ENCODE results near the gene TBX15.
"Not testable (repeated sequence)": the region's sequence is repeated elsewhere in the genome, so short reads cannot be mapped to it uniquely, and the experiment has no call there.

Gene TBX15

DNA sequence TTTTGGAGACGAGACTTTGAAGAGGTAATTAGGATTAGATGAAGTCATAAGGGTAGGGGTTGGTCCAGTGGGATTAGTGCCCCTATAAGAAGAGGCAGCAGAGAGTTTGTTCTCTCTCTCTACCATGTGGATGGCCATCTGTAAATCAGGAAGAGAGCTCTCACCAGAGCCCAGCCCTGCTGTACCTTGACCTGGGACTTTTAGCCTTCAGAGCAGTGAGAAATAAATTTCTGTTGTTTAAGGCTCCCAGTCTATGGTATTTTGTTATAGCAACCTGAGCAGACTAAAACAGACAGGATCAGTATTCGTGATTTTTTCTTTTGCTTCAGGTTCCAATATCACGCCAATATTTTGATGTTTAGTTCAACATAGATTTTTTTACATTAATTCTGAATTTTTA is 30.0 kb downstream of the TBX15 start:
- DNase-seq = no peak

DNA sequence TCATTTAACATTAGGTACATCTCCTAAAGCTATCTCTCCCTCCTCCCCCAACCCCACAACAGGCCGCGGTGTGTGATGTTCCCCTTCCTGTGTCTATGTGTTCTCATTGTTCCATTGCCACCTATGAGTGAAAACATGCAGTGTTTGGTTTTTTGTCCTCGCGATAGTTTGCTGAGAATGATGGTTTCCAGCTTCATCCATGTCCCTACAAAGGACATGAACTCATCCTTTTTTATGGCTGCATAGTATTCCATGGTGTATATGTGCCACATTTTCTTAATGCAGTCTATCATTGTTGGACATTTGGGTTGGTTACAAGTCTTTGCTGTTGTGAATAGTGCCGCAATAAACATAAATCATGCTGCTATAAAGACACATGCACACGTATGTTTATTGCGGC is 30.6 kb downstream of the TBX15 start:
- DNase-seq = not testable (repeated sequence)

DNA sequence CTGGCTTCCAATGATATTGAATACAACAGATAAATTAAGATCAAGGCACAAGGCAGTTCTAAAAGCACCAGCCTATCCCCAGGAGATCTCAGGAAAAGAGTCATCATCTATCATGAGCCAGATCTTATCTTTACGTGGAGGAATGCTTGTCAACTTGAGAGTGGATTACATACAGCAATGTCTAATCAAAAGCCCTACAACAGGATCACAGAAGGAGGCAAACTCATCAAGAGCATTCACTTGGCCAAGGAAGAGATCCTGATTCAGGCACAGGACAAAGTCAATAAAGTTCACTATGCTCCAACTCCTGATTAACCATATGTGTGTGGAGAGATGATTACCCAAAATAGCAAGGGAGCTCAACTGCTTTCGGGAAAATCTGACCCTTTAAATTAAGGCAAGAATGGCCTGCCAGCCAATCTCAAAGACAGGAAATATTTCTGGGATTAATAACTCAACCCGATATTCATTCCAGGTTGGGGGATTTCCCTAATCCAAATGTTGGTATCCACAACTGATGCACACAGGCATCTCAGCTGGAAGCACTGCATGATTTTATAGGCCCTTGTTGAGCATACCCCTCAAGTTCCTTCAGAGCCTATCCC is 33.7 kb downstream of the TBX15 start:
- no peak for DNase-seq

DNA sequence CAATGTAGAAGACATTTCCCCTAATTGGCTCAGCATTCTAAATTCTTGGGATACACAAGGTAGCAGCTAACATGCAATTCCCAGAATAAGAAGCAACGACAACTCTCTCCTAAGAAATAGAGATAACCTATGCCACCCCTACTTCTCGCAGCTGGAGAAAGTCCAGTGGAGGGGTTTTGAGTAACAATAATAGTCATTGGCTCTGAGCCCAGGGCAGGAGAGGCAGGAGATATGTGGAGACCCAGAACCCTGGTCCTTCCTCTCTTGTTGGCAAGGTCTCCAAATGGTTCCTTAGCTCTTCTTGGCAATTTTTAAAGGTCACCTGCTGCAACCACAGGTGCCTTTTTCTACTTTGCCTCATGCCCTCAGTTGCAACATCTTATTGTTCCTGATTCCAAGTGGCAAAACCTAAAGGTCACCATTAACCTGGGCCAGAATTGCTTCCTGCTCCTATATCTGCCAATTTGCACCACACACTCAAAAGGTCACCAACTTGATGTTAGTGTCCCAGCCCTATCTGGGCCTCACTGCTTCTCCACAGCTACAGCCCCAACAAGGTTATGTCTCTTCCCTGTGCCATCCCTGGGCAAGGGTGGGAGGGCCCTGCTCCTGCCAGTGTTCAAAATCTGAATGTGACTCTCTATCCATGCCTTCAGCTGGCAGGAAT is 36.7 kb downstream of the TBX15 start:
- no peak for DNase-seq

DNA sequence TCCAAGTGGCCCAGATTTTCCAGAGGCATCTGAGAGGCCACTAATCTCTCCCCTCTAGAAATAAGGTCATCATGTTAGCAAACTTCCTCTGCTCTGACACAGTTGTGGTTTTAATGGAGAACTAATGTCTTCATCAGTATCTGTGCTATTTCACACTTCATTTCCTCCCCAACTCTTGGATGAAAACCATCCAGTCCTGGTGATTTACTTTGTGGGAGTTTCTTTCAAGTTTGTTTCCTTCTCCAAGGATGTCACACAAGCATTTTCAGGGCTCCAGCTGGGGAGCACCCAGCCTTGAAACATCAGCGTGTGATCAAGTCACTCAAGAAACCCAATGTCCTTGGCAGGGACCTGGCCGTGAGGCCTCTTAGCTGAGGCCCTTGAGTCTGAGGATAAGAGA is 38.8 kb downstream of the TBX15 start:
- DNase-seq = no peak

DNA sequence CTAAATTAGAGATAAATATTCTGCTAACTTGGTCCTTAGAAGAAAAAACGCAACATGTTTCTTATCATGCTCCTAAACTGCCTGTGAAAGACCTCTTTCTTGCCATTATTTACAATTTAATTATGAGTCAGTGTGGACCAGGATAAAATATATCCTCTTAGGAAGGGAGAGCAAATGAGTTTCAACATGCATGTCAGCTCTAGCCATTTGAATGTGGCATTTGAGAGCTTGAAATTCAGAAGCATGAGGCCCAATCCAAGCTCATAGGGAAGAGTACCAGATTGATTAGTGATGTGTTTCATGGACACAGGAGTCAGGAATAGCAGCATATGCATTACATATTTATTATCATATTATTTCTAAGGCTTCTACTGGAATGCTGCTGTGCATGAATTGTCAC is 39.3 kb downstream of the TBX15 start:
- DNase-seq = no peak

DNA sequence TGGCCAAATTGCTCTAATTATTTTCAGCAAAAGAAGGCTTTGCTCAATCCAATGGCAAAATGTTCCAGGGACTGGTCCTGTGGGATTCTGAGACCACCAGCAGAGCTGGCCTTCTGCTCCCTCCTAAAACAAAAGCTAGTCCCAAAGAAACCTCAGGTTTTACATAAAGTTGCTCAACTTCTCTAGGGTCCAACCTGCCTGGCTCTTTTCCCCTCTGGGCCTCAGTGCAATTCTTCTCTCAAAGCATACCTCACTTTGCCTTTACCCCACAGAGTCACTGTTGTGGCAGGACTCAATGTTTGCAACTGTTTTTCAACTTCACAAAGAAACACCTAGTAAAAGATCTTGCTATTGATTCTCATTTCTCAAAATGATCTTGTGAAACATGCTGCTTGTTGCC is 39.8 kb downstream of the TBX15 start:
- DNase-seq = no peak

DNA sequence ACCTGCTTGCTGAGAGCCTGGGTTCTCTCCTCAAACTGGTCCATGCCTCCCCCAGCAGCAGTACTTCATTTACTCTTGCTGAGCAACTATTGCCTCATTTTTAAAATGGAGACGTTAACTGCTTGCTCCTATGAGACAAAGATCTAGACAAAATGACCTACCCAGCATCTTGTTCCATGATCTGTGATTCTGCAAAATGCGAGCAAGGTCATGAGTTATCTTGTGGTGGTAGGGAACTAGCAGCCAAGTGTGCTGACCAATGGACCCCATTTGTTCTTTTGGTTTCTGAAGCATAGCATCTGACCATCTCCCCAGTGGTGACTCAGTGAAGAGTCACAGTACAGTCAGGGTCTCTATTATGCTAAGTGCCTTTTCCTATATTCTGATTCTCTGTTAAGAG is 40.4 kb downstream of the TBX15 start:
- DNase-seq = no peak

DNA sequence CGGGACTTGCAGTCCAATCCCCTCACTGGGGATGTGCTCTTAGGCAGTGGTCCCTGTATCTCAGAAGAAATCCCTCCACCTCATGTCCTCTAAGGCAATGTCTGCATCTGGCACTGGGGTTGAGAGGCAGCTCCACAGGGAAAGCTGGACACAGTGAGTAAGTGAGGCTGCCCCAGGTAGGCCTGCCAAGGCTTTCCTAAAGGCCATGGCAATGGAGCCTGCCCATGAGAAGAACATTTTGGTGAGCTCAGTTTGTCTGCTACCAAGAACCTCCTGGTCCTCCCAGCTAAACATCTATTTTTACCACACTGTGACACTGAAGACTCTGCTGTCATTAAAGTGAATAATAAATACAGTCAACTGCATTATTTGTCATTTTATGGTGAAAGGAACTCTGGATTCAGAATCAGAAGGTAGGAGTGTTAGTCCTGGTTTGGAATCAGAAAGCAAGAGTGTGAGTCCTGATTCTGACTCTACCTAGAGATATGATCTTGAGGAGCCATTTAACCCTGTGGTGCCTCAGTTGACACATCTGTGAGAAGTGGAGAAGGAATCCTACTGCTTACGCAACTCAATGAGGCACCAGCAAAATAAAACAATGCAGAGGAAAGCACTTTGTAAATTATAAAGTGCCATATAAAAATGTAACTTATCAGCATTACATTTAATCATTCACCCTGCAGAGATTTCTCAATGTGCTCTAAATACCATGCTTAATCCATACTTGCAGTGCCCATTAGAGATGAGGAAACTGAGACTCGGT is 41.0 kb downstream of the TBX15 start:
- DNase-seq = no peak

DNA sequence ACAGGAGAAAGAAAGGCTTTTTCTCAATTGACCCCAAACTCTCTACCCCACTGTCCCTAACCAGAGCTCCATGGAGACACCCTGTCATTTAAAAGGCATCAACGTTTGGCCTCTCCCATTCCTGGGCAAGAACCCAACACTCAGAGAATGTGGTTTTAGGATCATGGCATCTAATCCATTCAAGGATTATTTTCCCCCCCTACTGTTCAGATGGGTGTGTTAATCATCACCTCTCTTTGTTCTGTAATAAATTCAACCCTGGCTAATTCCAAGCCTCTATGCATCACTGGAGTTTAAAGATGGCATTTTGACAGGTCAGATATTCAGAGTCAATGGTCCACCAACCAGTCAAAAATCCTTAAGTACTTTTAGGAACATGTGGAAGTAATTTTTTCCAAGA is 42.7 kb downstream of the TBX15 start:
- no peak for DNase-seq

DNA sequence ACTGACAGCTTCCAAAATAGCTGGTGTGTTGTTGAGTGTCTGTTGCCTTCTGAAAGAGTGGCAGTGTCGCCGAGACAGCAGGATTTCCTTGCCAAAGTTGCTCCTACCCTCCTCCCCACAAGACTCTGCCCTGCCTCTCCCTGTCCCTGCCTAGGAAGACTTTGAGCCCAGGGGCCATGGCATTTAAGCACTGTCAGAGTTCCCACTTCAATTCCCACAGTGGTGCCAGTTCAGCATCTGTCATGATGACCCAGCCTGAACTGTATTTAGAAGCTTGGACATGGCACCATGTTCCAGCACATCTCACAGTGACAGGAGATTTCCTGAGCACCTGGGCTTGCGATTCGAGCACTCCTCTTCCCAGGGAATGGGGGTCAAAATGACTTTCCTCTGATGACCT is 43.6 kb downstream of the TBX15 start:
- no peak for DNase-seq

DNA sequence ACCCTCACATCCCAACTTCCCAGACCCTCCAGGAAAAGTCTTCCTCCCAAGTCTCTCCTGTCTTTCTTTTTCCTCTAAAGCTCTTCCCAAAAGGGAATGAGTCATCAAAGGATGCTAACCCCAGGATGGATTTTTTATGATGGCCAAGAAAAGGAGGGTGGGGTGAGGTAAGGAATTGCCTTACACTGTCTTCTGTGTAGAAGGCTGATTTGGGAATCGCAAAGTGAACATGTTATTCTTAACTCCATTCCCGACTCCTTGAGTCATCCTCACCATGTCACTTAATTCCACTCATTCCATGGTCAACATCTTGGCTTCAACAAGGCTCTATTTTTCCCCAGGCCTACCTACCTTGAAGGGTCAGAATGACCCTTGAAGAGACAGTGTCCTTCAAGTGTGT is 44.0 kb downstream of the TBX15 start:
- DNase-seq = no peak

DNA sequence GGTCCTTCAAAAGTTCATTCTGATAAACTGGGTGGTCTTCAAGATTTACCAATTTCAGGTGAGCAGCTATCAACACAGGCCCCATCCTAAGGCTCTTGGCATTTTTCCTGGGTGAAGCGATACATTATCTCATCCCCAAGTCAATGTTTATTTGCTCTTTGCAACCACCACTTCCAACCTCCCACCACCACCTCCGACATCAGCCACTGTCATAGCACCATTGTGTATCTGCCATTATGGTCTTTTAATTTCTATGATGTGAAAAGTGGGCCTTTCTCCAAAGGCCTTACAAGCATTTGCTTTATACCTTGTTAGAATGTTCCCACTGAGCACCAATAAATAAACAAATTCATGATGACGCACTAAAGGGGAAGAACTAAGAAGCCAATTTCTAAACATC is 47.2 kb downstream of the TBX15 start:
- no peak for DNase-seq

DNA sequence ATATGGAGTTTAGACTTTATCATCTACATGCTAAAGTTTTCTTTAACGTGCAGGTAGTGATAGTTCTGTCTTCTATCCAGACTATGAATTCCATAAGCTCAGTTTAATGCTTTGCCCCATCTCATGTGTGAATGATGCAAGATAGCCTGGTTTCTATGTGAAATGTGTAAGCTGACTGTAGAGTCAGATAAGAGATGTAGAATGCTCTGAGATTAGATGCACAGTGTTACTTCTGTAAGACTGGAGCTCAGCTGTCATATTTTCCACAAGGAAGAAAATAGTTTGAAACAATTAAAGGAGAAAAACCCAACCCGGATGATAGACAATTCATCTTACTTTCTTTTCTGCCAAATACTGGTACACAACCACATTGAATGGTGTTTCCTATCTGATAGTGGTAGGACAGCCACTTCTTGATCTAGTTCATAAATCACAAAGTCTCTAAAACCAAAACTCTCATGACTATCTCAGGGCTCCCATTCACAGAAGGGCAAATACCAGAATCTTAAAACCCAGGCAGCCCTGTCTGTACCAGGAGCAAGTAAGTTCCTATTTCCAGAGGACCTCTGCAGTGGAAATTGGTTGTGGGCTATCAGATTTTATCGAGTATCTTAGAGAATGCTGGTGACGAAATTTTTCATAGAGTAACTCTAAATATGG is 50.6 kb downstream of the TBX15 start:
- no peak for DNase-seq

DNA sequence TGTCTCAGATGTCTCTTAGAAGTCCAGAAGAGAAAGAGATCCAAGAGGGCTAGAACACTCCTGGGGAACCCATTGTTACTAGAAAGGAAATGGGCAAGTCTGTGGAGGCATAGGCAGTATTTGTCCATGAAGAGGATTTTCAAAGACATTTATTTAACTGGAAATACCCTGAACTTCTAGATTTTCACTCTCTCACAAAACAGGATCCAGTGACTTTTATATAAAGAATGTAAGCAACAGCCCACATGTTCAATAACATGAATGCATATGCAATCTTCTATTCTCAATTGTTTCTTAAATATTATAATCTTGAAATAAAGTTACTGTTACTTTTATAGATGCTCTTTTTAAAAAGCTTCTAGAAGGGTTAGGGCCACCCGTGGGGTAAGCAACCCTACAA is 53.4 kb downstream of the TBX15 start:
- no peak for DNase-seq

DNA sequence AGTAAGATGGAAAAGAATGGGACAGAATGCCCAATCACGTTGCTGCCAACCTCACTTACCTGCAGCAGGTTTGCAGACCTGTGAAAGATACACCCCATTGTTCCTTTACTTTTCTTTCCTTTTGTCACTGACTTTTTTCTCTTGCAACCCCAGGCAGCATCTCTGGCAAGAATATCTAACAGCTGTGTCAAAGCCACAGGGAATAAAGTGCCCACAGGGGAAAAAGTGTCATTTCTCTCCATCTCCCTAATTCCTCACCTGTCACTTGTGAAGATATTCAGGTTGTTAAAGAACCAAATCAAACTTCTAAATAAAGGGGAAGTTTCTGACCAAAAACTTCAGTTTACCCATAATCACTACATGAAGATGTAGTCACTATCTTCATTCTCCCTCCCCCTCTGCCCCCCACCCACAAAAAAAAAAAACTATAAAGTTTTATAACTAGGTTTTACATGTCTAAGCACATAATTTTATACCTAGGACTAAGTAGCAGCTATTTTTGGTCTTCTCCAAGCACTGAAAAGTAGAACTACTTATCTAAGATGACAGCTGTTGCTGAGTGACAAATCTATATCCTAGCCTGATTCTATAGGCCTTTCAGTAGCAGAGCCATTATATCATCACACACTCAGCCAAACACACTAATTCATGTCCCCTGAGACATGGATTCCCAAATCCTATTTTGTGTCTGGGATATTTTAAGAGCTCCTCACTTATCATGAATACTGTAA is 54.9 kb downstream of the TBX15 start:
- DNase-seq = no peak

DNA sequence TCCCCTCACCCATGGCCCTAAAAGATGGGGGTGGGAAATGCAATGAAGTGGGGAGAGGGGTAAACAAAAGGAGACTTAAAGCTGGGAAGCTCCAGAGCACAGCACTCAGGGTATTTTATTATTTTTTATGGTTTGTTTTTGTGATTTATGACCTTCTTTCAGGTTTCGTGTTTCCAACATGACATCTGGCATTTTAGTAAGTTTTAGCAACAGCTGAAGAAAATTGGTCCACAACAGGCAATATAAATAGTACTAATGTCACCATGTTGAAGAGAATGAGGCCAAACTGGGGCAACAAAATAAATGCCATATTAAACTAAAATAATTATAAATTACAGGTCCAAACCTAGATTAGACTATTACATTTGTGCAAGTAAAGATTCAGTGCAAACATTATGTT is 56.3 kb downstream of the TBX15 start:
- DNase-seq = no peak

DNA sequence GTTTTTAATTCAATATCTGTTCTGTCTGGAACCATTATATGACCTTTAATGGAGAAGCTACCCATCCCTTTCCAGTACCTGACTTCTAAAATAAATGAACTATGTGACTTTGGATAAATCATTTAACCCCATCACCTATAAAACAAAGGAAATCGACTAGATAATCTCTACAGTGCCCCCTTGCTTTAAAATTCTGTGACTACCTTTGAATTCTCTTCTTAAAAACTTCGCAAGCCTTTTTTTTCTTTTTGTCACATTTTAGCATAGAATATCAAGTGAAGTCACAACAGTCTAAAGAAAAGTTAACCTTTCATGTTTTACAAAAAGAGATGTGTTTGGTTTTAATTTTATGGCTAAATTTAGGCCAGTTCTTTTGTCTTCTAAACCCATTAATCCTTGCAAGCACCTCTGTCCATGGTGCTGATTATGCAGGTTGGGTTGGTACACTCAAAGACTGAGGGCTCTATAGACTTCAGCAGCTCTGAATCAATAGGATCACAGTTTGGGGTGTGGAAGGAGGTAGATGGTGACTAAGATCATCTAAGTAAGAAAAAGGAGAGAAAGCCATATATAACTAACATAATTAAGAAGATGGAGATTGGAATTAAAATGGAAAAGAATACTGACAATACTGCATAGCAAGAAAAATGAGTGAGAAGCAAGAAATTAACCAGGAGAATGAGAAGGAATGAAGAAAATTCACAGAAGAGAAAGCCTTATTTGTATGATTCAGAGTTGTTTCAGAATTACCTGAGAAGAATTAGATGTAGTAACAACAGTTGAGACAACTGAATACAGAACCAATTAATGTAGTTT is 59.2 kb downstream of the TBX15 start:
- DNase-seq = no peak

DNA sequence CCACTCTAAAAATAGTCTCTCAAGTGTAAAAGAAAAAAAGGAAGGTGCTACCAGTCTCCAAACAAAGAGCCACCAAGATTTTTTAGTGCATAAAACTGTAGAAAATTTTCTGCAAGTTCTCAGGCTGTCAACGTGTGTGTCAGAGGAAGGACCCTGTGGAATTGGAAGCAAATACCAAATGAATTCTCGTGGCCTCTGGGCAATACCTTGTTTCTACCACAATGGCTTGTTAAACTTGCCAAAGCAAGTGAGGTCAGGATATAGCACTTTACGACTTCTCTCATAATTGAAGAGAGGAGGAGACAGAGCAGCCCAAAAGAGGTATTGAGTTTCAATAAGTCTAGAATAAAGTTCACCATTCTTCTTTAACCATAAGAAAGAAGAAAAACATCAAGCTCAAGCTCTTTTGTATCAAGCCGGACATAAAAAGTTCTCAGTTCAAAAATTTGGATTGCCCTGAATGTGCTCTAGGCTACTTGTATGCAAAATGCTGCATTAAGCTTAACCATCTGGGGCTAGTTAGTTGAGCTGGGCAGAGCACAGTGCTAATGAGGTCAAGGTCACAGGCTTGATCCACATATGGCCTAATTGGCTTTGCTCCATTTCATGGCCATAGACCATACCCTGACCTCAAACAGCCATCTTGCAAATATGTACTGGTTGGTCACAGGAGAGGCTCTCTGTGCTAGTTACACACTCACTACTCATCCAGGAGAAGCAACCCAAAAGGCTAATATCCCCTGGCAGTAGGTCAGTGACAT is 60.5 kb downstream of the TBX15 start:
- DNase-seq = no peak

DNA sequence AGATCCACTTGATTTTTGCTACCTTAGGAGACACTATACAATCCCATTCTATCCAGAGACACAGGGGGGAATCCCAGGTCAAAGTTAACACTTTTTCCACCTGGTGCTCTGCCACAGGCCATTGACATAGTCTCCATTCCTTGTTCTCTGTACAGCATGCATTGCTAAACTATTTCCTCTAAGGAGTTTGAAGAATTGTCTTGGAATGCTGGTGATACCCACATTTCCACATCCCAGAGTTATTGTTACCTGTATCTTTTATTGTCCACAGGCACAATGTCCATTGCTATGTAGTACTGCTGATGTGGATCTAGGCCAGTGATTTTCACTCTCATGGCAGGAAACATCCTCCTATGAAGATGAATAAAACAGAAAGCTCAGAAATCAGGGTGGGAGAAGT is 61.9 kb downstream of the TBX15 start:
- no peak for DNase-seq

DNA sequence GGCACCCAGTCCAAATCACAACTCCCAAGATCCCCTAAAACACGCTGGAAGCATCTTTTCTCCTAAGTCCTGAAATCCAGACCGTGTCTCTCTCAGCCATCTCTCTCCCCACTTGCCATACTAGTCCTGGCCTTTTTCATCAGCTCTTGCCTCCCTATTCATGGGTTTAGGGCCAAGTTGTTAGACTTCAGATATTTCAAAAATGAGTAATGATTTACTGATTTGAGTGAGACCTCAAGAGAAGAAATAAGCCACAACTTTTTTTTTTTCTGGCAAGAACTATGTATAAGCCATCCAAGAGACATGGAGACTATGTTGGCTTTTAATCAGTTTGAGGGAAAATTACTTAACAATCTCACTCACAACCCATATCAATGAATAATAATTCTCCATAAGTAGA is 62.5 kb downstream of the TBX15 start:
- DNase-seq = no peak

DNA sequence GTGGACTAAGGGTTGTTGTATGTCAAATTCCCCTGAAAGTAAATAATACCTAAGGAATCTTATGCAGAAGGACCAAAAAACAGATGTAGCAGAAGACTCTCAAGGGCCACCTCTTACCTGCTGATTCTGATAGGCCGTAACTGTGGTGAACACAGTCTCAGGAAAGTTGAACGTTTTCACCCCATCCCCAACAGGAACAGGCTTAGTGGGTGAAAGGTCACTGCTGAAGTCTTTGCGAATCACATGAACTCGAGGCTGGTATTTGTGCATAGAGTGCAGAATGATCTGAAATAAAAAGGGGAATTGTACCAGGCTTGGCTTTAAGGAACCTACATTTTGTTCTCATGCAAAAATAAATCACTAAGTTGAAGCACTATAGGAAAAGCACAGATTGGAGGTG is 64.8 kb downstream of the TBX15 start:
- no peak for DNase-seq

Data from activated T-cell treated with anti-CD3 and anti-CD28 coated beads, Interleukin-2, amount 50 U/mL, for 48 hours (primary cell).